Immature natural killer cell (primary cell): ENCODE measurements around the gene LGI2. TPM values are rescaled to one million over a fixed set of nuclear protein-coding genes. Genes with fewer than 3 reads are reported as not detected.

Experiments
- DNase-seq, 3 donors: peaks; one replicate each; pipeline ENCODE4 v3.0.0; 2022; ENCODE audit warnings: mixed read lengths in 1 of 3
- H3K27ac Mint-ChIP-seq, 6 donors: one replicate each; pipeline ENCODE4 v1.8.0; 2020; ENCODE audit warnings: mixed read lengths in 6 of 6, mild to moderate bottlenecking in 5 of 6, inconsistent platforms in 4 of 6, moderate library complexity in 3 of 6
- H3K27me3 Mint-ChIP-seq, 3 donors: one replicate each; pipeline ENCODE4 v1.8.0; 2020 to 2021; ENCODE audit warnings: low read depth in 3 of 3, mild to moderate bottlenecking in 3 of 3, mixed read lengths in 3 of 3, moderate library complexity in 3 of 3, inconsistent platforms in 1 of 3
- H3K36me3 Mint-ChIP-seq, 3 donors: one replicate each; pipeline ENCODE4 v1.8.0; 2020; ENCODE audit warnings: mixed read lengths in 3 of 3, inconsistent platforms in 2 of 3, mild to moderate bottlenecking in 2 of 3
- H3K4me1 Mint-ChIP-seq, 2 donors: one replicate each; pipeline ENCODE4 v1.8.0; 2020; ENCODE audit warnings: inconsistent platforms in 2 of 2, mild to moderate bottlenecking in 2 of 2, mixed read lengths in 2 of 2, moderate library complexity in 1 of 2
- H3K4me3 Mint-ChIP-seq, 5 donors: one replicate each; pipeline ENCODE4 v1.8.0; 2020; ENCODE audit warnings: mild to moderate bottlenecking in 5 of 5, mixed read lengths in 5 of 5, inconsistent platforms in 3 of 5, moderate library complexity in 3 of 5
- H3K9me3 Mint-ChIP-seq, 6 donors: one replicate each; pipeline ENCODE4 v1.8.0; 2020; ENCODE audit warnings: mild to moderate bottlenecking in 6 of 6, mixed read lengths in 6 of 6, inconsistent platforms in 4 of 6, moderate library complexity in 3 of 6
- polyA plus RNA-seq, 3 donors: library from polyadenylated mRNA; unstranded; fragments of 300-500 nt; fragmentation: Illumina TruSeq; gene quantifications; one replicate each; pipeline ENCODE4 v1.2.3, GENCODE V29; 2021

LGI2 gene
- polyA plus RNA-seq, 3 donors from 2014 or later: not detected

DNA sequence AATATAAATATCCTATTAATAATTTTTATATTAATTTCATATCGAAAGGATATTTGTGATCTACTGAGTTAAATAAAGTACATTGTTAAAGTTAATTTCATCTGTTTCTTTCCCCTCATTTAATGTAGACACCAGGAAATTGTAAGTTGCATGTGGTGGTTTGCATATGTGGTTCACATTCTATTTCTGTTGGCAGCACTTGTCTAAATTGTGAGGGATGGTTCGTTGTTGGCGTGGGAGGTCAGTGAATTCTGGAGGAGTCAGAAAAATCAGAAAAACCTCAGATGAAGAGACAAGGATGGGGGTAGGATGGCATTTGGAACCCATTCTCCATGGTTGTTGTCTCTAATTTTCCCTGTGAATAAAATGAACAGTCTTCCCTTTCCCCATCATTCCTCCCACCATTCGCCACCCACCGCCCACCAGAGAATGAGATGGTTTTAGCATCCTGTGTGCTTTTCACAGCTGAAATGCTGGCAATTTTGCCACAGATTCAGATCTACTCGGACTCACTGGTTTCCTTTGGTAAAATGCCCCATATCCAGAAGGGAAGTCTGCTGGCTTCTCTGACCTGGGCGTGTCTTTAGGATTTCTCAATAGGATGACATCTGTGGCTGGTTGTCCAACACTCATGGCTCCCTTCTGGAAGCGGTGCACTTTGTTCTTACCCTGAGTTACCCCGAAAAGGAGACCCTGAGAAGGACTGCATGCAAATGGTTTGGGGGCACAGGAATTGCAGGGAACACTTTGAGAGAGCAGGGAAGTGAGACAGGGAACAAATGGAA is 52.3 kb downstream of the LGI2 start:
- Mint-ChIP-seq H3K36me3 (no peaks in the 10 kb centered on the region), H3K27me3 (peaks cover 0 to 11% (median 4%) of the 10 kb centered on the region in 3 donors), H3K4me3 (no peak overlapping the region), H3K4me1 (peaks cover 11 to 21% of the 10 kb centered on the region in 2 donors), H3K9me3 (no peaks in the 10 kb centered on the region), H3K27ac (no peak overlapping the region)
- DNase-seq: no peak

DNA sequence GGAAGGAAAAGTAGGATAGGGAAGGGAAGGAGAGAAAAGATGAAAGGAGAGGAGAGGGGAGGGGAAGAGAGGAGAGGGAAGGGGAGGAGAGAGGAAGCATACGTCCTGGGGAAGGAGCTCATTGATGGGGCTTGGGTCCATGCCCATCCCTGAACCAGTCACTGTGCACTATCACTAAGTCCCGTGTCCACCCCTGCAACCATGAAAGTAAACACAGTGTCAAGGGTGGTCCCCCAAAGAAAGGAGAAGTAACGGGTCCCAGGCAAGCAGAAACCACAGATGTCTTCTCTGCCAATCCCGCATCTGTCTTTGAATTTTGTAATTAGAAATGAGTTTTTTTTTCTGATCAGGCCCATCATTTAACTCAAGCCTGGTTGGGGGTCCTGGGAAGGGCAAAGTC is 55.2 kb downstream of the LGI2 start:
- DNase-seq: no peak
- Mint-ChIP-seq H3K27me3 (peaks cover 0 to 6% (median 5%) of the 10 kb centered on the region in 3 donors), H3K4me3 (no peak overlapping the region), H3K9me3 (no peaks in the 10 kb centered on the region), H3K27ac (no peak overlapping the region), H3K4me1 (peaks cover 11 to 21% of the 10 kb centered on the region in 2 donors), H3K36me3 (no peaks in the 10 kb centered on the region)

- Mint-ChIP-seq H3K27ac (no peak overlapping the region), H3K4me1 (peaks cover 0 to 6% of the 10 kb centered on the region in 2 donors), H3K27me3 (peaks cover 0 to 5% (median 0%) of the 10 kb centered on the region in 3 donors), H3K9me3 (no peaks in the 10 kb centered on the region), H3K36me3 (no peaks in the 10 kb centered on the region), H3K4me3 (no peak overlapping the region)
- no peak for DNase-seq
Observed at GRCh38 chr4:24973747-24974601, 56.8 kb downstream of the LGI2 start.

DNA sequence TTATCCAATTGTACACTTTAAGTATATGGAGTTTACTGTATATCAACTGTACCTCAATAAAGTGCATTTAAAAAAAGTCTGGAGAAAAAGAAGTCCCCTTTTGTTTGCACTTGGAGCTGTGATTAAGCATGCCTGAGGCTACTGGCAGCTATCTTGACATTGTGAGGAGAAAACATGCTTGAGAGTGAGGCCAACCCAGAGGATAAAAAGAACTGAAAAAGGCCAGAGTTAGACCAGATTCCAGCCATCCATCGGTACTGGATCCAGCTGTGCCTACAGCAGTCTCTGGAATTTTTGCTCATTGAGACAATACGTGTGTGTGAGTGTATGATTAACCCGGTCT is 57.4 kb downstream of the LGI2 start:
- DNase-seq: no peak
- H3K27me3 Mint-ChIP-seq: peaks cover 0 to 5% (median 0%) of the 10 kb centered on the region in 3 donors
- H3K4me1 Mint-ChIP-seq: no peaks in the 10 kb centered on the region
- no peak overlapping the region for H3K4me3 Mint-ChIP-seq
- no peak overlapping the region for H3K27ac Mint-ChIP-seq
- no peaks in the 10 kb centered on the region for H3K36me3 Mint-ChIP-seq
- no peaks in the 10 kb centered on the region for H3K9me3 Mint-ChIP-seq

DNA sequence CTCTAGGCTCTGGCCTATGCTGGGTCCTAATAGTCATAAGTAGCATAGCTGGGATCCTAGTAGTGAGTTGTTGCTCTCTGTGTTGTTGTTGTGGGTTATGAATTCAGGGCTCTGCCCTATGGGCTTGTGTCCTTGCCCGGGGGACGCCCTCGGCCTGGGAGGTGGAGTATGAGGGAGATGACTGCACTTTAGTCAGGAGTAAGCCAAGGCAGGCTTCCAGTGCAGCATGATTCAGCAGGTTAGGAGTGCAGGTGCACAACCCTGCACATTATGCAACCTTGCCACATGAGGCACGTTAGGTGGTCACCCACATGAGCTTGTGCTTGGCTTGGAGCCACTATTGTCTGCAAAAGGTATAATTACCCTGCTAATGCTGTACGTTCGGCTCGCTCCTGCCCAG is 59.6 kb downstream of the LGI2 start:
- Mint-ChIP-seq H3K4me3 (no peak overlapping the region), H3K4me1 (no peaks in the 10 kb centered on the region), H3K9me3 (no peaks in the 10 kb centered on the region), H3K36me3 (no peaks in the 10 kb centered on the region), H3K27ac (no peak overlapping the region), H3K27me3 (peaks cover 0 to 5% (median 2%) of the 10 kb centered on the region in 3 donors)
- DNase-seq: no peak

DNA sequence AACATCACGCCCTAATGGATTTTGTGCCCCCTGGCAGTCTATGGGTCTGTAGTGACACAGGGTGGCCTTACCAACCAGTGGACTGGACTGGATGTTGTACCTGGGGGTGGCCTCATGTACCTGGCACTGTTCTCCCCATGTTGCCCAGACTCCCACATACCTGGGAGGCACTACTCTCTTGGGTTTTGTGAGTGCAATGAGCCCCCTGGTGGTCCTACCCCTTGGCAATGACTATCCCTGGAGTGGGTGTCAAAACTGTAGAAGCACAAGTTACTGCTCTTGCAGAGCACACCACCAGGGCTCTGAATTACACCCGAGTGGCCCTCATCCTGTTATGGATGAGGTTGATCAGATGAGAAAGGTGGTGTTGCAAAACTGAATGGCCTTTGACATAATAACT is 60.1 kb downstream of the LGI2 start:
- Mint-ChIP-seq H3K27me3 (peaks cover 0 to 2% (median 2%) of the 10 kb centered on the region in 3 donors), H3K36me3 (no peaks in the 10 kb centered on the region), H3K27ac (no peak overlapping the region), H3K4me1 (no peaks in the 10 kb centered on the region), H3K9me3 (peaks cover 0 to under 1% (median 0%) of the 10 kb centered on the region in 6 donors), H3K4me3 (no peak overlapping the region)
- DNase-seq: no peak

- Mint-ChIP-seq H3K4me3 (no peak overlapping the region), H3K36me3 (no peaks in the 10 kb centered on the region), H3K9me3 (peaks cover 0 to 5% (median 0%) of the 10 kb centered on the region in 6 donors), H3K27ac (no peak overlapping the region), H3K4me1 (no peaks in the 10 kb centered on the region), H3K27me3 (peaks cover 0 to 2% (median 2%) of the 10 kb centered on the region in 3 donors)
- DNase-seq: no peak
Observed at GRCh38 chr4:24970191-24970590, 60.6 kb downstream of the LGI2 start.

GRCh38 chr4:24969486-24969885 is 61.3 kb downstream of the LGI2 start:
- H3K27ac Mint-ChIP-seq: no peak overlapping the region
- no peaks in the 10 kb centered on the region for H3K4me1 Mint-ChIP-seq
- H3K36me3 Mint-ChIP-seq: no peaks in the 10 kb centered on the region
- no peak overlapping the region for H3K4me3 Mint-ChIP-seq
- peaks cover 0 to 2% (median 2%) of the 10 kb centered on the region in 3 donors for H3K27me3 Mint-ChIP-seq
- DNase-seq: no peak
- H3K9me3 Mint-ChIP-seq: peaks cover 0 to 12% (median 0%) of the 10 kb centered on the region in 6 donors

GRCh38 chr4:24968992-24969391 is 61.8 kb downstream of the LGI2 start:
- H3K4me1 Mint-ChIP-seq: no peaks in the 10 kb centered on the region
- DNase-seq: no peak
- peaks cover 0 to 2% (median 2%) of the 10 kb centered on the region in 3 donors for H3K27me3 Mint-ChIP-seq

GRCh38 chr4:24968278-24968677 is 62.5 kb downstream of the LGI2 start:
- Mint-ChIP-seq H3K9me3 (peaks cover 0 to 14% (median 0%) of the 10 kb centered on the region in 6 donors), H3K4me1 (no peaks in the 10 kb centered on the region), H3K27me3 (peaks cover 0 to 2% (median 0%) of the 10 kb centered on the region in 3 donors), H3K27ac (no peak overlapping the region), H3K4me3 (no peak overlapping the region), H3K36me3 (no peaks in the 10 kb centered on the region)
- DNase-seq: no peak

More at GRCh38 chr4:24968992-24969391, 61.8 kb downstream of the LGI2 start:
- Mint-ChIP-seq H3K36me3 (no peaks in the 10 kb centered on the region), H3K4me3 (no peak overlapping the region), H3K27ac (no peak overlapping the region), H3K9me3 (peaks cover 0 to 14% (median 0%) of the 10 kb centered on the region in 6 donors)

- no peak for DNase-seq
- Mint-ChIP-seq H3K27ac (no peak overlapping the region), H3K4me1 (no peaks in the 10 kb centered on the region), H3K4me3 (no peak overlapping the region), H3K27me3 (peaks cover 0 to 2% (median 0%) of the 10 kb centered on the region in 3 donors), H3K9me3 (peaks cover 0 to 14% (median 0%) of the 10 kb centered on the region in 6 donors), H3K36me3 (no peaks in the 10 kb centered on the region)
Observed at GRCh38 chr4:24967346-24967745, 63.4 kb downstream of the LGI2 start.

DNA sequence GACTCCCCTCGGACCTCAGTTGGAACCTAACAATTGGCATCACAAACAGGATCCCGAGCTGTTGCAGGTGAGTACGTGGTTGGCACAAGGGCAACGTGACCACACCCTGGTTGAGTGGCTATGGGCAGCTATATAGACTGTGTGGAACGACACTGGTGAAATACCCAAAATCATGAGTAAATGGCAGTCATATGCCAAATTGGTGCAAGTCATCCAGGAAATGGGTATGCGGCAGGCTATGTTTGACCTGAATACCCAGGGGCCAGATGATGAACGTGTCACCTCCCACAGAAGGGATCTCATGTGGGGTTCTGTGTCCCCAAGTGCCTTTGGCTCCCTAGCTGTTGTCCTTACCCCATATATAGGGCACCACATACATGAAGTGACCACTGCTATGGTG is 64.7 kb downstream of the LGI2 start:
- Mint-ChIP-seq H3K4me1 (no peaks in the 10 kb centered on the region), H3K27me3 (peaks cover 0 to 2% (median 0%) of the 10 kb centered on the region in 3 donors), H3K27ac (no peak overlapping the region), H3K4me3 (no peak overlapping the region), H3K9me3 (peaks cover 0 to 14% (median 0%) of the 10 kb centered on the region in 6 donors), H3K36me3 (no peaks in the 10 kb centered on the region)
- DNase-seq: no peak

DNA sequence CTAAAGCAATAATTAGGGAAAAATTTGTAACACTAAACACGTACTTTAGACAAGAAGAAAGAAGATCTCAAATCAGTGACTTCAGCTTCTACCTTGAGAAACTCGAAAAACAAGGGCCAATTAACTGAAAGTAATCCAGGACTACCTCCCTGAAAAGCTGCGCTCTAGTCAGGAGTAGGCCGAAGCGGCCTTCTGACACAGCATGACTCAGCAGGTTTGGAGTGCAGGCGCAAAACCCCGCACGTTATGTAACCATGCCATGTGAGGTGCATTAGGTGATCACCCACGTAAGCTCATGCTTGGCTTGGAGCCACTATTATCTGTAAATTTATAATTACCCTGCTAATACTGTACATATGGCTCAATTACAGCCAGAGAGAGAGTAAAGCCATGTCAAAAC is 65.1 kb downstream of the LGI2 start:
- no peaks in the 10 kb centered on the region for H3K4me1 Mint-ChIP-seq
- no peak for DNase-seq
- H3K9me3 Mint-ChIP-seq: peaks cover 0 to 14% (median 0%) of the 10 kb centered on the region in 6 donors
- H3K36me3 Mint-ChIP-seq: no peaks in the 10 kb centered on the region
- H3K4me3 Mint-ChIP-seq: no peak overlapping the region
- H3K27ac Mint-ChIP-seq: no peak overlapping the region
- H3K27me3 Mint-ChIP-seq: peaks cover 0 to 2% (median 0%) of the 10 kb centered on the region in 3 donors

- H3K4me1 Mint-ChIP-seq: no peaks in the 10 kb centered on the region
- no peak overlapping the region for H3K27ac Mint-ChIP-seq
- H3K9me3 Mint-ChIP-seq: peaks cover 0 to 14% (median 0%) of the 10 kb centered on the region in 6 donors
- H3K36me3 Mint-ChIP-seq: no peaks in the 10 kb centered on the region
- H3K27me3 Mint-ChIP-seq: peaks cover 0 to 2% (median 0%) of the 10 kb centered on the region in 3 donors
- DNase-seq: no peak
- no peak overlapping the region for H3K4me3 Mint-ChIP-seq
Observed at GRCh38 chr4:24963277-24963676, 67.5 kb downstream of the LGI2 start.
